Lung (tissue), 12 donors: ENCODE data around the gene FHIP1B. TPM values are rescaled to one million over a fixed set of nuclear protein-coding genes. Genes with fewer than 3 reads are reported as not detected.

Experiments used
- ATAC-seq: fragments of 200-7000 bp; cut with Tn5 transposase; one replicate; pipeline ENCODE4 v1.9.1; 2020; ENCODE audit warnings: moderate number of reproducible peaks; ENCODE audit not compliant: insufficient read depth, low FRiP score
- DNase-seq, 3 donors: peaks; one replicate each; pipeline ENCODE4 v3.0.0-alpha.2; 2013 to 2017
- H3K27ac ChIP-seq, 2 donors: one replicate each; pipeline ENCODE4 v1.5.1; 2013; ENCODE audit warnings: mild to moderate bottlenecking in 2 of 2, moderate library complexity in 2 of 2, control low read depth in 1 of 2, inconsistent platforms in 1 of 2, low read depth in 1 of 2, low read length in 1 of 2
- H3K27me3 ChIP-seq, 3 donors: one replicate each; pipeline ENCODE4 v1.5.1; 2013; ENCODE audit warnings: low read length in 2 of 3; ENCODE audit not compliant: control insufficient read depth in 3 of 3, insufficient read depth in 3 of 3
- H3K36me3 ChIP-seq, 4 donors: one replicate each; pipeline ENCODE4 v1.5.1; 2013; ENCODE audit warnings: low read length in 4 of 4, mild to moderate bottlenecking in 1 of 4, moderate library complexity in 1 of 4; ENCODE audit not compliant: control insufficient read depth in 4 of 4, insufficient read depth in 4 of 4
- H3K4me1 ChIP-seq, 5 donors: one replicate each; pipeline ENCODE4 v1.5.1; 2013; ENCODE audit warnings: low read length in 5 of 5, mild to moderate bottlenecking in 2 of 5, moderate library complexity in 1 of 5; ENCODE audit not compliant: control insufficient read depth in 5 of 5, insufficient read depth in 5 of 5
- H3K4me3 ChIP-seq: one replicate; pipeline ENCODE4 v1.5.1; 2013; ENCODE audit warnings: mild to moderate bottlenecking, control low read depth, moderate library complexity
- H3K9ac ChIP-seq, 2 donors: one replicate each; pipeline ENCODE4 v1.5.1; 2013; ENCODE audit warnings: low read length in 2 of 2, control low read depth in 1 of 2; ENCODE audit not compliant: insufficient read depth in 1 of 2
- H3K9me3 ChIP-seq, 4 donors: one replicate each; pipeline ENCODE4 v1.5.1; 2013; ENCODE audit warnings: low read length in 3 of 4, mild to moderate bottlenecking in 1 of 4, moderate library complexity in 1 of 4; ENCODE audit not compliant: control insufficient read depth in 4 of 4, insufficient read depth in 3 of 4
- WGBS, 2 donors: extraction: QIAGEN DNeasy Blood & Tissue Kit; methylation state at CpG; one replicate each; pipeline ENCODE4 v1.1.7; 2013; 5-methylcytosine and 5-hydroxymethylcytosine counted together
- polyA plus RNA-seq, 2 donors: library from polyadenylated mRNA; stranded (reverse); fragments of 200-250 nt; gene quantifications; one replicate each; pipeline ENCODE4 v1.2.1, GENCODE V29; 2013
- total RNA-seq, 2 donors: library from RNA; depleted of rRNA in 1 of 2; stranded (reverse); fragments of >200 nt in 1 of 2; gene quantifications; one replicate each; pipeline ENCODE4 v1.2.1, GENCODE V29; 2014 to 2021
- TF ChIP-seq, protein P1 (sequence below): IDR thresholded peaks from 2 replicates; pipeline ENCODE4 v1.5.1; 2012; ENCODE audit warnings: mild to moderate bottlenecking; ENCODE audit errors: control extremely low read depth, extremely low read depth
- donor health status: control.
- donor health status: control.
- donor health status: Bipolar disorder and iron deficiency.
- donor health status: healthy.
- donor health status: DM: yes; HTN: yes; CAD: no.

Gene FHIP1B
- total and polyA plus RNA-seq, 4 donors: 40.9 to 43.4 (median 41.8) TPM

DNA sequence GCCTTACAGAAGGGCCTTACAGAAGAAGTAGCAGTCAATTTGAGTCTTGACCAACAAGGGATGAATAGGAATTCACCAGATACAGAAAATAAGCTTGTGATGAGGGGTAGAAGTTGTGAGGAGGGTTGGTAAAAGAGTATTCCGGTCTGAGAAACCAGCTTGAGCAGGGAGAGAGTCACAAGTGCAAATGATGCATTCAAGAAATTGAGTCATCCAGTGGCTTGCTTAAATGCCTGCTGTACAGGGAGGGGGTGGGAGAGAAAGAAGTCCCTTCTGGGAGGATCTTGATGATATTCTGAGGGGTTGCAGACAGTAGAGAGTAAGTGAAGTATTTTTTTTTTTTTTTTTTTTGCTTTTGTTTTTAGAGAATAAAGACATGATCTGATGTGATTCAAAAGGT lies 34.4 kb upstream of the FHIP1B start:
- Histone ChIP-seq H3K27ac (no peak overlapping the region), H3K36me3 (no peaks in the 10 kb centered on the region), H3K27me3 (no peaks in the 10 kb centered on the region), H3K4me1 (peaks cover 0 to 6% (median 0%) of the 10 kb centered on the region in 5 donors), H3K4me3 (no peak overlapping the region), H3K9me3 (peaks cover 0 to 1% (median 0%) of the 10 kb centered on the region in 4 donors), H3K9ac (no peak overlapping the region)
- DNase-seq (no peak), ATAC-seq (no peak)
- 80 to 93% methylated on average over 1 of the region's 1 CpG for WGBS, 2 donors
- TF ChIP-seq, protein P1, sequence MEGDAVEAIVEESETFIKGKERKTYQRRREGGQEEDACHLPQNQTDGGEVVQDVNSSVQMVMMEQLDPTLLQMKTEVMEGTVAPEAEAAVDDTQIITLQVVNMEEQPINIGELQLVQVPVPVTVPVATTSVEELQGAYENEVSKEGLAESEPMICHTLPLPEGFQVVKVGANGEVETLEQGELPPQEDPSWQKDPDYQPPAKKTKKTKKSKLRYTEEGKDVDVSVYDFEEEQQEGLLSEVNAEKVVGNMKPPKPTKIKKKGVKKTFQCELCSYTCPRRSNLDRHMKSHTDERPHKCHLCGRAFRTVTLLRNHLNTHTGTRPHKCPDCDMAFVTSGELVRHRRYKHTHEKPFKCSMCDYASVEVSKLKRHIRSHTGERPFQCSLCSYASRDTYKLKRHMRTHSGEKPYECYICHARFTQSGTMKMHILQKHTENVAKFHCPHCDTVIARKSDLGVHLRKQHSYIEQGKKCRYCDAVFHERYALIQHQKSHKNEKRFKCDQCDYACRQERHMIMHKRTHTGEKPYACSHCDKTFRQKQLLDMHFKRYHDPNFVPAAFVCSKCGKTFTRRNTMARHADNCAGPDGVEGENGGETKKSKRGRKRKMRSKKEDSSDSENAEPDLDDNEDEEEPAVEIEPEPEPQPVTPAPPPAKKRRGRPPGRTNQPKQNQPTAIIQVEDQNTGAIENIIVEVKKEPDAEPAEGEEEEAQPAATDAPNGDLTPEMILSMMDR: no peak

DNA sequence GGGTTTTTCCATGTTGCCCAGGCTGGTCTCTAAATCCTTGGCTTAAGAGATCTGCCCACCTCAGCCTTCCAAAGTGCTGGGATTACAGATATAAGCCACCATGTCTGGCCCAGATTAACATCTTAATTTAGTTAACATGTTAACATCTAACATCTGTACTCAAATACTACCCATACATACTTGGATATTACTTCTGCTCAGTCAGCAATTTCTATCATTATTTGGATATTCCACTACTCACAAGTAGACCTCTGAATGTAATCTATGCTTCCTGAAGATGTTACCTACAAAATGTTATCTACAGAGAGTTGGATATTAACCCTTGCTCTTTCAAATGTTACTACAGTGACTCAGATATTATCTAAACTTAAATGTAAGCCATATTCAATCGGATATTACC lies 29.2 kb upstream of the FHIP1B start:
- no peak overlapping the region for H3K4me3 ChIP-seq
- H3K9ac ChIP-seq: no peak overlapping the region
- no peaks in the 10 kb centered on the region for H3K36me3 ChIP-seq
- no peak overlapping the region for H3K27ac ChIP-seq
- TF ChIP-seq, protein P1: no peak
- H3K9me3 ChIP-seq: peaks cover 0 to 1% (median 0%) of the 10 kb centered on the region in 4 donors
- ATAC-seq: no peak
- H3K27me3 ChIP-seq: peaks cover 0 to 39% (median 35%) of the 10 kb centered on the region in 3 donors
- peaks cover 0 to 11% (median 0%) of the 10 kb centered on the region in 5 donors for H3K4me1 ChIP-seq
- no peak for DNase-seq
- 95 to 100% methylated on average over 1 of the region's 1 CpG for WGBS, 2 donors

DNA sequence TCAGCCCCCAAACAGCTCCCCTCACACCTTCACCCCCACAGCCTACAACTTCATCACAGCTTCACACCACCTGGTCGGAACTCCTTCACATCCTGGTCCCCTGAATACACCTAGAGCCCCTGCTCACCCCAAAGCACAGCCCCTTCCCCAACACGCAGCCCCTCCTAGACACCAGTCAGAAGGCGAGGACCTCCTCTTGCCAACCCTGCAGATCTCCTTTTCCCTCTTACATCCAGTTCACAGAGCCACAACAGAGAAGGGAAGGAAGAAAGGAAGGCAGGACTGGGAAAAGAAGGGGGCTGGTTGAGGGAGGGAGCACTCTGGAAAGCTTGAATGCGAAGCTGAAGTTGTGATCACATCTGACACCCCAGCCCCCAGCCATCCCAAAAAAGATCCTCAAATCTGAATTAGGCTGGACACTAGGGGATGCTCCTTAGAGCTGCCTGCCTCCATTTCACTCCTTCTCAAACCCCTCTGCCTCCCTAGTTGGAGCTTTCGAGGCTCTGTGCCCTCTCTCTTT lies 25.8 kb upstream of the FHIP1B start:
- Histone ChIP-seq H3K4me1 (peaks cover 0 to 12% (median 0%) of the 10 kb centered on the region in 5 donors), H3K4me3 (no peak overlapping the region), H3K27me3 (peaks cover 0 to 62% (median 59%) of the 10 kb centered on the region in 3 donors), H3K36me3 (no peaks in the 10 kb centered on the region), H3K27ac (no peak overlapping the region), H3K9me3 (peaks cover 0 to 5% (median 0%) of the 10 kb centered on the region in 4 donors), H3K9ac (no peak overlapping the region)
- TF ChIP-seq, protein P1: no peak
- DNase-seq (no peak), ATAC-seq (no peak)
- WGBS, 2 donors: 50 to 55% methylated on average over 5 of the region's 5 CpGs

DNA sequence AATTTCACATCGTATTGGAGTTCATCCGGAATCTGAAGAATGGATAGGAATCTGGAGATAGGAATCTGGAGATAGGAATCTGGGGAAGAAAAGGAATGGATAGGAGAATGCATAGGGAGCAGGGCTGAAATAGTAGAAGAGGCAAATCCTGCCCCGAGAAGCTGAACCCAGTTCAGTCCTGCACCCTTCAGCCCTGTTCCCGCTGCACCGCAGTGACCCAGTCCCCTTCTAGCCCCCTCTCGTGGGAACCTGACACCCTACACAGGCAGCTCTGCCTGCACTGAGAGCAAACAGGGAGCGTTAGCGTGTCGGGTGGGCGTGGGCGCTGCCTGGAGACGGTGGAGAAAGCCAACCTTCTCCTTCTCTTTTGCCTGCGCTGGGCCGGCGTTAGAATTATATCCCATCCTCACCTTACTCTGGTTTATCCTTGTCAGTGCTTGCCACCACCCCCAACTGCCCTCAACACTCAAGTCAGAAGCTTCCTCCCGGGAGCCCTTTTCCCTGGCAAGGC lies 24.2 kb upstream of the FHIP1B start:
- Histone ChIP-seq H3K9me3 (peaks cover 0 to 4% (median 0%) of the 10 kb centered on the region in 4 donors), H3K9ac (no peak overlapping the region), H3K27ac (no peak overlapping the region), H3K27me3 (peaks cover 0 to 62% (median 59%) of the 10 kb centered on the region in 3 donors), H3K36me3 (no peaks in the 10 kb centered on the region), H3K4me1 (peaks cover 0 to 12% (median 0%) of the 10 kb centered on the region in 5 donors), H3K4me3 (no peak overlapping the region)
- DNase-seq: peak in 1 of 3 donors; percentile 18
- ATAC-seq: no peak
- TF ChIP-seq, protein P1: no peak
- WGBS, 2 donors: 8 to 13% methylated on average over 16 of the region's 16 CpGs
